HepG2 (cell line): ENCODE measurements around the gene PITPNM2. TPM values are rescaled to one million over a fixed set of nuclear protein-coding genes. Genes with fewer than 3 reads are reported as not detected.

Source experiments
- AGO2 ChIP-seq: fragments of 200-400 bp; formaldehyde crosslinking; optimal IDR thresholded peaks from 2 replicates; pipeline ENCODE3; 2017; ENCODE audit warnings: mild to moderate bottlenecking, low read depth, low read length, moderate library complexity
- ARHGAP35 ChIP-seq: sonication (generic); formaldehyde crosslinking; IDR thresholded peaks from 2 replicates; pipeline ENCODE4 v1.9.0; 2022; ENCODE audit warnings: mild to moderate bottlenecking, inconsistent platforms, moderate library complexity, missing genetic modification reagents, borderline replicate concordance
- BRD4 ChIP-seq: sonication (generic); formaldehyde crosslinking; IDR thresholded peaks from 2 replicates; pipeline ENCODE4 v1.4.0; 2020; ENCODE audit warnings: missing genetic modification reagents
- EEA1 ChIP-seq: sonication (generic); formaldehyde crosslinking; IDR thresholded peaks from 2 replicates; pipeline ENCODE4 v1.5.1; 2020; ENCODE audit warnings: mild to moderate bottlenecking, missing genetic modification reagents, borderline replicate concordance
- FIP1L1 ChIP-seq: fragments of 200-400 bp; formaldehyde crosslinking; IDR thresholded peaks from 2 replicates; pipeline ENCODE4 v1.6.1; 2018; ENCODE audit warnings: low read depth, mild to moderate bottlenecking, low read length, moderate library complexity, borderline replicate concordance; ENCODE audit not compliant: insufficient read depth
- FOXC1 ChIP-seq: sonication (generic); formaldehyde crosslinking; IDR thresholded peaks from 2 replicates; pipeline ENCODE4 v1.8.0; 2022; ENCODE audit warnings: mild to moderate bottlenecking, missing genetic modification reagents, borderline replicate concordance
- HES4 ChIP-seq: sonication (generic); formaldehyde crosslinking; IDR thresholded peaks from 2 replicates; pipeline ENCODE4 v1.9.0; 2021; ENCODE audit warnings: mild to moderate bottlenecking, missing genetic modification reagents, borderline replicate concordance
- IRX3 ChIP-seq: sonication (generic); formaldehyde crosslinking; IDR thresholded peaks from 2 replicates; pipeline ENCODE4 v1.8.1; 2023; ENCODE audit warnings: mild to moderate bottlenecking, low read depth, missing genetic modification reagents, borderline replicate concordance
- KLF11 ChIP-seq: IDR thresholded peaks from 2 replicates; pipeline ENCODE4 v1.6.1; 2016; ENCODE audit warnings: missing compliant biosample characterization
- MAFF ChIP-seq: IDR thresholded peaks from 2 replicates; pipeline ENCODE4 v1.6.1; 2011; ENCODE audit warnings: low read depth, low read length, improper control_type of control experiment
- TAF1 ChIP-seq: sonication (generic); formaldehyde crosslinking; IDR thresholded peaks from 2 replicates; pipeline ENCODE4 v1.4.0; 2020; ENCODE audit warnings: missing genetic modification reagents
- ZNF281 ChIP-seq: sonication (generic); formaldehyde crosslinking; IDR thresholded peaks from 2 replicates; pipeline ENCODE4 v1.4.0; 2020; ENCODE audit warnings: missing genetic modification reagents, borderline replicate concordance
- ZNF703 ChIP-seq: sonication (generic); formaldehyde crosslinking; IDR thresholded peaks from 2 replicates; pipeline ENCODE4 v1.5.1; 2020; ENCODE audit warnings: missing genetic modification reagents, mild to moderate bottlenecking, moderate library complexity, borderline replicate concordance
- ZNF746 ChIP-seq: sonication (generic); formaldehyde crosslinking; IDR thresholded peaks from 2 replicates; pipeline ENCODE4 v1.8.0; 2022; ENCODE audit warnings: mild to moderate bottlenecking, missing genetic modification reagents
- ZNF75D ChIP-seq: sonication (generic); formaldehyde crosslinking; IDR thresholded peaks from 2 replicates; pipeline ENCODE4 v1.8.1; 2023; ENCODE audit warnings: missing genetic modification reagents, mild to moderate bottlenecking, borderline replicate concordance
- polyA plus RNA-seq, 8 experiments: library from polyadenylated mRNA; depleted of rRNA in 3 of 8; stranded (reverse) in 7 of 8; unstranded in 1 of 8; fragments of >200 nt; fragmentation: Illumina TruSeq in 4 of 8; extraction: Trizol in 4 of 8; gene quantifications; 2 replicates each; pipeline versions ENCODE4 v1.2.1 to v1.2.3, GENCODE V29; 2011 to 2016; ENCODE audit warnings: low read depth in 4 of 8, missing spikeins in 1 of 8, mixed read lengths in 1 of 8; ENCODE audit not compliant: insufficient read depth in 1 of 8
- total RNA-seq, 5 experiments: library from RNA; depleted of rRNA; stranded (reverse); fragments of >200 nt; fragmentation: Illumina TruSeq; extraction: Trizol; gene quantifications; 2 replicates each; pipeline ENCODE4 v1.2.3, GENCODE V29; 2016; ENCODE audit warnings: low read depth in 1 of 5
- TF ChIP-seq, protein P1 (sequence below): sonication (generic); formaldehyde crosslinking; IDR thresholded peaks from 2 replicates; pipeline ENCODE4 v1.5.0; 2020; ENCODE audit warnings: mild to moderate bottlenecking, missing genetic modification reagents, borderline replicate concordance
- TF ChIP-seq, protein P2 (sequence below): sonication (generic); formaldehyde crosslinking; IDR thresholded peaks from 2 replicates; pipeline ENCODE4 v1.4.0; 2020; ENCODE audit warnings: missing genetic modification reagents
- TF ChIP-seq, protein P3 (sequence below): sonication (generic); formaldehyde crosslinking; IDR thresholded peaks from 2 replicates; pipeline ENCODE4 v1.4.0; 2020; ENCODE audit warnings: missing genetic modification reagents
- TF ChIP-seq, protein P4 (sequence below): sonication (generic); formaldehyde crosslinking; IDR thresholded peaks from 2 replicates; pipeline ENCODE4 v1.4.0; 2020; ENCODE audit warnings: missing genetic modification reagents

PITPNM2 gene
- total and polyA plus RNA-seq, 2 of the 13 experiments (the other 11 are each of a cell fraction or from before 2014, with no cell fraction given): 4.2 to 5.3 TPM

- TF ChIP-seq ZNF281 (CRISPR knock-in tag) (no peak), FIP1L1 (no peak), HES4 (CRISPR knock-in tag) (no peak), BRD4 (peak; percentile 17; the same call in 1 of the 2 replicates), ZNF703 (CRISPR knock-in tag) (0 out of 2 replicates have a peak, but pooled peaks have one; percentile 33), TAF1 (peak; percentile 24; the same call in 1 of the 2 replicates), ZNF746 (no peak), EEA1 (CRISPR knock-in tag) (no peak; the same call in 1 of the 2 replicates), ZNF75D (CRISPR knock-in tag) (no peak), MAFF (no peak), KLF11 (no peak), ARHGAP35 (CRISPR knock-in tag) (0 out of 2 replicates have a peak, but pooled peaks have one; percentile 53), IRX3 (CRISPR knock-in tag) (no peak), FOXC1 (CRISPR knock-in tag) (no peak), AGO2 (peak; percentile 44)
- TF ChIP-seq, protein P1, sequence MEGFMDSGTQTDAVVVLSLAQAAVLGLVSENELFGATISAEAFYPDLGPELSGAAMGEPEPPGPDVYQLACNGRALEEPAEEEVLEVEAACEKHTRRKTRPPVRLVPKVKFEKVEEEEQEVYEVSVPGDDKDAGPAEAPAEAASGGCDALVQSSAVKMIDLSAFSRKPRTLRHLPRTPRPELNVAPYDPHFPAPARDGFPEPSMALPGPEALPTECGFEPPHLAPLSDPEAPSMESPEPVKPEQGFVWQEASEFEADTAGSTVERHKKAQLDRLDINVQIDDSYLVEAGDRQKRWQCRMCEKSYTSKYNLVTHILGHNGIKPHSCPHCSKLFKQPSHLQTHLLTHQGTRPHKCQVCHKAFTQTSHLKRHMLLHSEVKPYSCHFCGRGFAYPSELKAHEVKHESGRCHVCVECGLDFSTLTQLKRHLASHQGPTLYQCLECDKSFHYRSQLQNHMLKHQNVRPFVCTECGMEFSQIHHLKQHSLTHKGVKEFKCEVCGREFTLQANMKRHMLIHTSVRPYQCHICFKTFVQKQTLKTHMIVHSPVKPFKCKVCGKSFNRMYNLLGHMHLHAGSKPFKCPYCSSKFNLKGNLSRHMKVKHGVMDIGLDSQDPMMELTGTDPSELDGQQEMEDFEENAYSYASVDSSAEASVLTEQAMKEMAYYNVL (CRISPR knock-in tag): no peak
- TF ChIP-seq, protein P2, sequence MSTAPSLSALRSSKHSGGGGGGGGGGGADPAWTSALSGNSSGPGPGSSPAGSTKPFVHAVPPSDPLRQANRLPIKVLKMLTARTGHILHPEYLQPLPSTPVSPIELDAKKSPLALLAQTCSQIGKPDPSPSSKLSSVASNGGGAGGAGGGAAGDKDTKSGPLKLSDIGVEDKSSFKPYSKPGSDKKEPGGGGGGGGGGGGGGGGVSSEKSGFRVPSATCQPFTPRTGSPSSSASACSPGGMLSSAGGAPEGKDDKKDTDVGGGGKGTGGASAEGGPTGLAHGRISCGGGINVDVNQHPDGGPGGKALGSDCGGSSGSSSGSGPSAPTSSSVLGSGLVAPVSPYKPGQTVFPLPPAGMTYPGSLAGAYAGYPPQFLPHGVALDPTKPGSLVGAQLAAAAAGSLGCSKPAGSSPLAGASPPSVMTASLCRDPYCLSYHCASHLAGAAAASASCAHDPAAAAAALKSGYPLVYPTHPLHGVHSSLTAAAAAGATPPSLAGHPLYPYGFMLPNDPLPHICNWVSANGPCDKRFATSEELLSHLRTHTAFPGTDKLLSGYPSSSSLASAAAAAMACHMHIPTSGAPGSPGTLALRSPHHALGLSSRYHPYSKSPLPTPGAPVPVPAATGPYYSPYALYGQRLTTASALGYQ (CRISPR knock-in tag): no peak
- TF ChIP-seq, protein P3, sequence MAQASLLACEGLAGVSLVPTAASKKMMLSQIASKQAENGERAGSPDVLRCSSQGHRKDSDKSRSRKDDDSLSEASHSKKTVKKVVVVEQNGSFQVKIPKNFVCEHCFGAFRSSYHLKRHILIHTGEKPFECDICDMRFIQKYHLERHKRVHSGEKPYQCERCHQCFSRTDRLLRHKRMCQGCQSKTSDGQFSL (CRISPR knock-in tag): no peak
- TF ChIP-seq, protein P4, sequence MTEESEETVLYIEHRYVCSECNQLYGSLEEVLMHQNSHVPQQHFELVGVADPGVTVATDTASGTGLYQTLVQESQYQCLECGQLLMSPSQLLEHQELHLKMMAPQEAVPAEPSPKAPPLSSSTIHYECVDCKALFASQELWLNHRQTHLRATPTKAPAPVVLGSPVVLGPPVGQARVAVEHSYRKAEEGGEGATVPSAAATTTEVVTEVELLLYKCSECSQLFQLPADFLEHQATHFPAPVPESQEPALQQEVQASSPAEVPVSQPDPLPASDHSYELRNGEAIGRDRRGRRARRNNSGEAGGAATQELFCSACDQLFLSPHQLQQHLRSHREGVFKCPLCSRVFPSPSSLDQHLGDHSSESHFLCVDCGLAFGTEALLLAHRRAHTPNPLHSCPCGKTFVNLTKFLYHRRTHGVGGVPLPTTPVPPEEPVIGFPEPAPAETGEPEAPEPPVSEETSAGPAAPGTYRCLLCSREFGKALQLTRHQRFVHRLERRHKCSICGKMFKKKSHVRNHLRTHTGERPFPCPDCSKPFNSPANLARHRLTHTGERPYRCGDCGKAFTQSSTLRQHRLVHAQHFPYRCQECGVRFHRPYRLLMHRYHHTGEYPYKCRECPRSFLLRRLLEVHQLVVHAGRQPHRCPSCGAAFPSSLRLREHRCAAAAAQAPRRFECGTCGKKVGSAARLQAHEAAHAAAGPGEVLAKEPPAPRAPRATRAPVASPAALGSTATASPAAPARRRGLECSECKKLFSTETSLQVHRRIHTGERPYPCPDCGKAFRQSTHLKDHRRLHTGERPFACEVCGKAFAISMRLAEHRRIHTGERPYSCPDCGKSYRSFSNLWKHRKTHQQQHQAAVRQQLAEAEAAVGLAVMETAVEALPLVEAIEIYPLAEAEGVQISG (CRISPR knock-in tag): peak; percentile 5
Measured at GRCh38 chr12:123150275-123150743, 581 bp downstream of the PITPNM2 start (continued).
